ENCODE results near the gene WNT8B. TPM values are rescaled to one million over a fixed set of nuclear protein-coding genes. Genes with fewer than 3 reads are reported as not detected.
A peak's percentile ranks its signal among the peaks of the same experiment; 100 is the strongest.

WNT8B gene
- total and polyA plus RNA-seq, 7 experiments from 2014 or later: 0.09 to 0.44 (median 0.19) TPM; not detected in 3

GRCh38 chr10:100482181-100482833 is 19.5 kb downstream of the WNT8B start:
- DNase-seq: peak; percentile 46 to 77 (median 63)
- Mint-ChIP-seq H3K9me3 (peaks cover 0 to 2% (median 0%) of the 10 kb centered on the region in 11 donors), H3K27me3 (peaks cover 4 to 31% (median 26%) of the 10 kb centered on the region in 5 donors), H3K27ac (peak overlapping the region in 4 of 9 donors; percentile 11 to 71 (median 40)), H3K4me1 (peaks cover 10 to 38% (median 12%) of the 10 kb centered on the region in 7 donors), H3K36me3 (peaks cover 0 to 24% (median 10%) of the 10 kb centered on the region in 5 donors), H3K4me3 (peak overlapping the region; percentile 63 to 92 (median 86))
- Histone ChIP-seq H3K27ac (ENCODE audit: low read depth, low read length) (no peak overlapping the region), H3K4me3 (ENCODE audit: low read length) (peak overlapping the region; percentile 70), H3K4me1 (ENCODE audit: control insufficient read depth in 2 of 2, insufficient read depth in 2 of 2, low read length in 2 of 2) (peaks cover 0 to 4% of the 10 kb centered on the region in 2 donors), H3K36me3 (ENCODE audit: control insufficient read depth in 2 of 3, insufficient read depth in 3 of 3, low read length in 3 of 3) (peaks cover 0 to 3% (median 0%) of the 10 kb centered on the region in 3 experiments), H3K9me3 (ENCODE audit: control insufficient read depth in 2 of 3, low read length in 3 of 3) (no peaks in the 10 kb centered on the region), H3K27me3 (ENCODE audit: control insufficient read depth in 2 of 2, insufficient read depth in 2 of 2, low read length in 2 of 2) (no peaks in the 10 kb centered on the region)
- peak; percentile 73 for ATAC-seq
- ChIA-PET CTCF (interaction anchor here (0.9 to 4.1 kb wide), 12 partner anchors 8 to 150 kb away, joined by 3 to 51 read pairs (median 4); partner anchors contain the start of gene SCD), POLR2A (interaction anchor here (0.5 to 1.6 kb wide), 3 partner anchors 29 to 178 kb away, joined by 3 to 4 read pairs (median 3); no protein-coding TSS in a partner anchor)
- intact Hi-C loops (cut with micrococcal nuclease): loop anchor here (1.0 kb wide), 4 partner anchors 26 to 196 kb away; partner anchors contain the start of genes BLOC1S2 (in 1 of the 2) and HIF1AN (in 1 of the 2)

GRCh38 chr10:100482834-100483185 is 20.0 kb downstream of the WNT8B start:
- Histone ChIP-seq H3K4me1 (ENCODE audit: control insufficient read depth in 2 of 2, insufficient read depth in 2 of 2, low read length in 2 of 2) (peaks cover 0 to 4% of the 10 kb centered on the region in 2 donors), H3K27ac (ENCODE audit: low read depth, low read length) (no peak overlapping the region), H3K27me3 (ENCODE audit: control insufficient read depth in 2 of 2, insufficient read depth in 2 of 2, low read length in 2 of 2) (no peaks in the 10 kb centered on the region), H3K36me3 (ENCODE audit: control insufficient read depth in 2 of 3, insufficient read depth in 3 of 3, low read length in 3 of 3) (peaks cover 0 to 8% (median 0%) of the 10 kb centered on the region in 3 experiments), H3K4me3 (ENCODE audit: low read length) (no peak overlapping the region), H3K9me3 (ENCODE audit: control insufficient read depth in 2 of 3, low read length in 3 of 3) (no peaks in the 10 kb centered on the region)
- Mint-ChIP-seq H3K27ac (peak overlapping the region in 4 of 9 donors; percentile 43 to 70 (median 47)), H3K27me3 (peaks cover 4 to 31% (median 26%) of the 10 kb centered on the region in 5 donors), H3K9me3 (peaks cover 0 to 2% (median 0%) of the 10 kb centered on the region in 11 donors), H3K36me3 (peaks cover 0 to 26% (median 11%) of the 10 kb centered on the region in 5 donors), H3K4me3 (peak overlapping the region; percentile 63 to 92 (median 86)), H3K4me1 (peaks cover 10 to 38% (median 12%) of the 10 kb centered on the region in 7 donors)
- ChIA-PET CTCF (interaction anchor here (0.6 to 4.1 kb wide), 11 partner anchors 8 to 145 kb away, joined by 3 to 51 read pairs (median 4); partner anchors contain the start of gene SCD), POLR2A (interaction anchor here (0.5 to 1.6 kb wide), 2 partner anchors 29 to 178 kb away, joined by 3 to 4 read pairs; no protein-coding TSS in a partner anchor)
- intact Hi-C loops (cut with micrococcal nuclease): loop anchor here (1.0 kb wide), 4 partner anchors 25 to 197 kb away; partner anchors contain the start of genes BLOC1S2 (in 1 of the 2) and HIF1AN (in 1 of the 2)
- ATAC-seq (no peak), DNase-seq (peak in 1 of 9 donors; percentile 4)

GRCh38 chr10:100483876-100484666 is 21.3 kb downstream of the WNT8B start:
- Histone ChIP-seq H3K4me3 (ENCODE audit: low read length) (no peak overlapping the region), H3K27me3 (ENCODE audit: control insufficient read depth in 2 of 2, insufficient read depth in 2 of 2, low read length in 2 of 2) (no peaks in the 10 kb centered on the region), H3K27ac (ENCODE audit: low read depth, low read length) (no peak overlapping the region), H3K36me3 (ENCODE audit: control insufficient read depth in 2 of 3, insufficient read depth in 3 of 3, low read length in 3 of 3) (peaks cover 0 to 18% (median 0%) of the 10 kb centered on the region in 3 experiments), H3K4me1 (ENCODE audit: control insufficient read depth in 2 of 2, insufficient read depth in 2 of 2, low read length in 2 of 2) (peaks cover 0 to 4% of the 10 kb centered on the region in 2 donors), H3K9me3 (ENCODE audit: control insufficient read depth in 2 of 3, low read length in 3 of 3) (no peaks in the 10 kb centered on the region)
- Mint-ChIP-seq H3K9me3 (peaks cover 0 to 2% (median 0%) of the 10 kb centered on the region in 11 donors), H3K27me3 (peaks cover 4 to 23% (median 21%) of the 10 kb centered on the region in 5 donors), H3K27ac (peak overlapping the region in 2 of 9 donors; percentile 47 to 54), H3K4me3 (peak overlapping the region in 5 of 10 donors; percentile 6 to 86 (median 76)), H3K4me1 (peaks cover 10 to 41% (median 12%) of the 10 kb centered on the region in 7 donors), H3K36me3 (peaks cover under 1 to 32% (median 11%) of the 10 kb centered on the region in 5 donors)
- ATAC-seq (no peak), DNase-seq (no peak)
- ChIA-PET CTCF (interaction anchor here (1.1 to 4.1 kb wide), 5 partner anchors 12 to 42 kb away, joined by 3 to 51 read pairs (median 7); no protein-coding TSS in a partner anchor), POLR2A (interaction anchor here (1.6 kb wide), 1 partner anchor 27 kb away, joined by 4 read pairs; no protein-coding TSS in a partner anchor)
- intact Hi-C loops (cut with micrococcal nuclease): no loop called here

GRCh38 chr10:100485366-100485765 is 22.6 kb downstream of the WNT8B start:
- ChIA-PET CTCF (interaction anchor here (0.6 to 2.2 kb wide), 4 partner anchors 22 to 48 kb away, joined by 3 to 7 read pairs (median 3); no protein-coding TSS in a partner anchor), POLR2A (interaction anchor here (0.9 kb wide), 1 partner anchor 29 kb away, joined by 3 read pairs; no protein-coding TSS in a partner anchor)
- Histone ChIP-seq H3K27ac (ENCODE audit: low read depth, low read length) (no peak overlapping the region), H3K36me3 (ENCODE audit: control insufficient read depth in 2 of 3, insufficient read depth in 3 of 3, low read length in 3 of 3) (peaks cover 0 to 31% (median 2%) of the 10 kb centered on the region in 3 experiments), H3K27me3 (ENCODE audit: control insufficient read depth in 2 of 2, insufficient read depth in 2 of 2, low read length in 2 of 2) (no peaks in the 10 kb centered on the region), H3K4me1 (ENCODE audit: control insufficient read depth in 2 of 2, insufficient read depth in 2 of 2, low read length in 2 of 2) (peaks cover 0 to 4% of the 10 kb centered on the region in 2 donors), H3K9me3 (ENCODE audit: control insufficient read depth in 2 of 3, low read length in 3 of 3) (no peaks in the 10 kb centered on the region), H3K4me3 (ENCODE audit: low read length) (no peak overlapping the region)
- Mint-ChIP-seq H3K27me3 (peaks cover 2 to 12% (median 11%) of the 10 kb centered on the region in 5 donors), H3K4me1 (peaks cover 10 to 44% (median 12%) of the 10 kb centered on the region in 7 donors), H3K36me3 (peaks cover 4 to 38% (median 22%) of the 10 kb centered on the region in 5 donors), H3K27ac (no peak overlapping the region), H3K9me3 (no peaks in the 10 kb centered on the region), H3K4me3 (no peak overlapping the region)
- intact Hi-C loops (cut with micrococcal nuclease): no loop called here
- DNase-seq (no peak), ATAC-seq (no peak)

- intact Hi-C loops (cut with micrococcal nuclease): no loop called here
- POLR2A ChIA-PET: interaction anchor here (0.9 kb wide), 1 partner anchor 29 kb away, joined by 3 read pairs; no protein-coding TSS in a partner anchor
Measured at GRCh38 chr10:100485801-100486495, 23.1 kb downstream of the WNT8B start.

More at GRCh38 chr10:100485801-100486495, 23.1 kb downstream of the WNT8B start:
- DNase-seq (no peak), ATAC-seq (no peak)
- no peak overlapping the region for H3K4me3 ChIP-seq (ENCODE audit: low read length)
- H3K4me3 Mint-ChIP-seq: no peak overlapping the region
- no peak overlapping the region for H3K27ac ChIP-seq (ENCODE audit: low read depth, low read length)
- peaks cover 4 to 42% (median 27%) of the 10 kb centered on the region in 5 donors for H3K36me3 Mint-ChIP-seq
- no peaks in the 10 kb centered on the region for H3K9me3 ChIP-seq (ENCODE audit: control insufficient read depth in 2 of 3, low read length in 3 of 3)
- H3K27me3 ChIP-seq (ENCODE audit: control insufficient read depth in 2 of 2, insufficient read depth in 2 of 2, low read length in 2 of 2): no peaks in the 10 kb centered on the region
- H3K27ac Mint-ChIP-seq: peak overlapping the region in 1 of 9 donors; percentile 53
- CTCF ChIA-PET: interaction anchor here (0.6 to 2.2 kb wide), 4 partner anchors 21 to 48 kb away, joined by 3 to 7 read pairs (median 3); no protein-coding TSS in a partner anchor
- peaks cover 0 to 4% of the 10 kb centered on the region in 2 donors for H3K4me1 ChIP-seq (ENCODE audit: control insufficient read depth in 2 of 2, insufficient read depth in 2 of 2, low read length in 2 of 2)
- H3K9me3 Mint-ChIP-seq: no peaks in the 10 kb centered on the region
- H3K27me3 Mint-ChIP-seq: peaks cover 2 to 6% (median 5%) of the 10 kb centered on the region in 5 donors
- peaks cover 0 to 36% (median 2%) of the 10 kb centered on the region in 3 experiments for H3K36me3 ChIP-seq (ENCODE audit: control insufficient read depth in 2 of 3, insufficient read depth in 3 of 3, low read length in 3 of 3)
- peaks cover 10 to 50% (median 12%) of the 10 kb centered on the region in 7 donors for H3K4me1 Mint-ChIP-seq
